ENCODE measurements around the gene XYLT1. TPM values are rescaled to one million over a fixed set of nuclear protein-coding genes. Genes with fewer than 3 reads are reported as not detected.

The XYLT1 gene
- total RNA-seq, 3 donors from 2014 or later (not counting 1 experiment from before 2014, with no cell fraction given): 40.9 to 55.5 (median 43.8) TPM

- no peak for TF ChIP-seq CTCF (IDR thresholded peaks at IDR 0.05)
- H3K4me3 Mint-ChIP-seq: peak overlapping the region; percentile 94
- peaks cover 75% of the 10 kb centered on the region for H3K4me1 ChIP-seq (ENCODE audit: control insufficient read depth, insufficient read depth, low read length)
- intact Hi-C loops (cut with micrococcal nuclease): loop anchor here (2.0 kb wide), 1 partner anchor 47 kb away; no protein-coding TSS in a partner anchor
- no peaks in the 10 kb centered on the region for H3K27me3 Mint-ChIP-seq (ENCODE audit: low read depth in 2 of 2)
- no peaks in the 10 kb centered on the region for H3K27me3 ChIP-seq (ENCODE audit: control insufficient read depth, insufficient read depth, low read length)
- H3K9me3 Mint-ChIP-seq: no peaks in the 10 kb centered on the region
- H3K36me3 ChIP-seq (ENCODE audit: control insufficient read depth, insufficient read depth, low read length): no peaks in the 10 kb centered on the region
- H3K9me3 ChIP-seq (ENCODE audit: control insufficient read depth, insufficient read depth, low read length): no peaks in the 10 kb centered on the region
- H3K27ac Mint-ChIP-seq: peak overlapping the region; percentile 96 to 99
- no peaks in the 10 kb centered on the region for H3K36me3 Mint-ChIP-seq
- peak; percentile 23 to 39 (median 35) for ATAC-seq
- H3K4me1 Mint-ChIP-seq: peaks cover 89 to 96% of the 10 kb centered on the region in 2 donors
- WGBS (ENCODE audit: insufficient coverage): 48% methylated on average over 13 of the region's 13 CpGs
- peak overlapping the region; percentile 92 for H3K27ac ChIP-seq (ENCODE audit: low read length)
- no peak overlapping the region for H3K4me3 ChIP-seq (ENCODE audit: low read length)
- DNase-seq: peak in 1 of 2 donors; percentile 52
Observed at GRCh38 chr16:17370223-17370707, 100.5 kb downstream of the XYLT1 start.

GRCh38 chr16:17369421-17370222 lies 101.1 kb downstream of the XYLT1 start:
- Mint-ChIP-seq H3K27me3 (ENCODE audit: low read depth in 2 of 2) (no peaks in the 10 kb centered on the region), H3K27ac (peak overlapping the region; percentile 96 to 99), H3K9me3 (no peaks in the 10 kb centered on the region), H3K36me3 (no peaks in the 10 kb centered on the region), H3K4me1 (peaks cover 89 to 96% of the 10 kb centered on the region in 2 donors), H3K4me3 (peak overlapping the region; percentile 94)
- peak; percentile 80 to 92 (median 88) for ATAC-seq
- no peak for TF ChIP-seq CTCF (IDR thresholded peaks at IDR 0.05)
- Histone ChIP-seq H3K27me3 (ENCODE audit: control insufficient read depth, insufficient read depth, low read length) (no peaks in the 10 kb centered on the region), H3K9me3 (ENCODE audit: control insufficient read depth, insufficient read depth, low read length) (no peaks in the 10 kb centered on the region), H3K27ac (ENCODE audit: low read length) (peak overlapping the region; percentile 92), H3K36me3 (ENCODE audit: control insufficient read depth, insufficient read depth, low read length) (no peaks in the 10 kb centered on the region), H3K4me3 (ENCODE audit: low read length) (peak overlapping the region; percentile 8), H3K4me1 (ENCODE audit: control insufficient read depth, insufficient read depth, low read length) (peaks cover 75% of the 10 kb centered on the region)
- intact Hi-C loops (cut with micrococcal nuclease): loop anchor here (1.0 to 5.0 kb wide), 5 partner anchors 26 to 145 kb away; no protein-coding TSS in a partner anchor
- peak; percentile 68 to 92 for DNase-seq
- 1% methylated on average over 14 of the region's 14 CpGs for WGBS (ENCODE audit: insufficient coverage)

GRCh38 chr16:17368951-17369350 lies 101.8 kb downstream of the XYLT1 start:
- Mint-ChIP-seq H3K4me1 (peaks cover 89 to 96% of the 10 kb centered on the region in 2 donors), H3K4me3 (peak overlapping the region; percentile 94), H3K9me3 (no peaks in the 10 kb centered on the region), H3K27ac (peak overlapping the region; percentile 96 to 99), H3K36me3 (no peaks in the 10 kb centered on the region), H3K27me3 (ENCODE audit: low read depth in 2 of 2) (no peaks in the 10 kb centered on the region)
- peak overlapping the region; percentile 8 for H3K4me3 ChIP-seq (ENCODE audit: low read length)
- no peaks in the 10 kb centered on the region for H3K36me3 ChIP-seq (ENCODE audit: control insufficient read depth, insufficient read depth, low read length)
- no peaks in the 10 kb centered on the region for H3K27me3 ChIP-seq (ENCODE audit: control insufficient read depth, insufficient read depth, low read length)
- H3K27ac ChIP-seq (ENCODE audit: low read length): peak overlapping the region; percentile 92
- DNase-seq: peak in 1 of 2 donors; percentile 84
- H3K9me3 ChIP-seq (ENCODE audit: control insufficient read depth, insufficient read depth, low read length): no peaks in the 10 kb centered on the region
- no peak for TF ChIP-seq CTCF (IDR thresholded peaks at IDR 0.05)
- H3K4me1 ChIP-seq (ENCODE audit: control insufficient read depth, insufficient read depth, low read length): peaks cover 80% of the 10 kb centered on the region
- 7% methylated on average over 5 of the region's 5 CpGs for WGBS (ENCODE audit: insufficient coverage)
- ATAC-seq: no peak
- intact Hi-C loops (cut with micrococcal nuclease): loop anchor here (1.0 to 5.0 kb wide), 4 partner anchors 26 to 144 kb away; no protein-coding TSS in a partner anchor

Data from natural killer cell (primary cell).